Activated CD4-positive, alpha-beta T cell treated with anti-CD3 and anti-CD28 coated beads, Interleukin-2, amount 50 U/mL, for 1 hour (primary cell): Measurements from ENCODE around the gene PRG3.

ENCODE experiments used
- DNase-seq: peaks from one replicate; pipeline ENCODE4 v3.0.0-alpha.2; 2020

The PRG3 gene

GRCh38 chr11:57335023-57335342 lies 46.0 kb downstream of the PRG3 start:
- no peak for DNase-seq

- DNase-seq, result no peak
Observed at GRCh38 chr11:57332694-57333440, 48.1 kb downstream of the PRG3 start.

GRCh38 chr11:57331720-57332119 lies 49.2 kb downstream of the PRG3 start:
- DNase-seq, result no peak

- DNase-seq, result no peak
Observed at GRCh38 chr11:57330029-57330428, 50.9 kb downstream of the PRG3 start.

- DNase-seq, result no peak
Observed at GRCh38 chr11:57327721-57328120, 53.2 kb downstream of the PRG3 start.
